ENCODE results near the gene ANKRD44.

The ANKRD44 gene

GRCh38 chr2:197185676-197186075 is 124.9 kb downstream of the ANKRD44 start:
- Histone ChIP-seq H3K9ac (ENCODE audit: low read depth, low read length) (no peak overlapping the region), H3K27ac (ENCODE audit: low read length) (no peak overlapping the region), H3K36me3 (ENCODE audit: insufficient read depth, low read length) (peaks cover 5% of the 10 kb centered on the region), H3K9me3 (ENCODE audit: insufficient read depth, low read length, severe bottlenecking) (no peaks in the 10 kb centered on the region), H3K4me2 (ENCODE audit: insufficient read depth, low read length) (no peak overlapping the region), H2AFZ (ENCODE audit: low read depth, low read length) (no peak overlapping the region), H3K79me2 (ENCODE audit: insufficient read depth, low read length) (peaks cover 3% of the 10 kb centered on the region), H3K4me1 (ENCODE audit: insufficient read depth, low read length) (no peaks in the 10 kb centered on the region), H3K27me3 (ENCODE audit: insufficient read depth, low read length, poor library complexity) (no peaks in the 10 kb centered on the region), H4K20me1 (ENCODE audit: insufficient read depth, low read length) (no peaks in the 10 kb centered on the region), H3K4me3 (ENCODE audit: low read depth in 1 of 2, low read length in 2 of 2) (no peak overlapping the region)
- no peak for TF ChIP-seq CTCF (IDR thresholded peaks at IDR 0.05; ENCODE audit: borderline replicate concordance, extremely low read depth, low read length, poor library complexity, severe bottlenecking)
- no peak for TF ChIP-seq EZH2 (IDR thresholded peaks at IDR 0.05; ENCODE audit: borderline replicate concordance, low read depth, low read length, severe bottlenecking)
- ATAC-seq (ENCODE audit: insufficient read depth, low read depth) = no peak
- no peak for DNase-seq

- no peak for TF ChIP-seq EZH2 (IDR thresholded peaks at IDR 0.05; ENCODE audit: borderline replicate concordance, low read depth, low read length, severe bottlenecking)
- no peak for TF ChIP-seq CTCF (IDR thresholded peaks at IDR 0.05; ENCODE audit: borderline replicate concordance, extremely low read depth, low read length, poor library complexity, severe bottlenecking)
- H4K20me1 ChIP-seq (ENCODE audit: insufficient read depth, low read length) = no peaks in the 10 kb centered on the region
- ATAC-seq (ENCODE audit: insufficient read depth, low read depth) = no peak
- H3K9ac ChIP-seq (ENCODE audit: low read depth, low read length) = no peak overlapping the region
- no peak overlapping the region for H3K4me2 ChIP-seq (ENCODE audit: insufficient read depth, low read length)
- no peaks in the 10 kb centered on the region for H3K4me1 ChIP-seq (ENCODE audit: insufficient read depth, low read length)
- H3K27ac ChIP-seq (ENCODE audit: low read length) = no peak overlapping the region
- H3K9me3 ChIP-seq (ENCODE audit: insufficient read depth, low read length, severe bottlenecking) = no peaks in the 10 kb centered on the region
- H3K79me2 ChIP-seq (ENCODE audit: insufficient read depth, low read length) = peaks cover 2% of the 10 kb centered on the region
- H3K4me3 ChIP-seq (ENCODE audit: low read depth in 1 of 2, low read length in 2 of 2) = no peak overlapping the region
- DNase-seq = no peak
- H3K36me3 ChIP-seq (ENCODE audit: insufficient read depth, low read length) = peaks cover 5% of the 10 kb centered on the region
- no peak overlapping the region for H2AFZ ChIP-seq (ENCODE audit: low read depth, low read length)
- no peaks in the 10 kb centered on the region for H3K27me3 ChIP-seq (ENCODE audit: insufficient read depth, low read length, poor library complexity)
These were observed 125.5 kb downstream of the ANKRD44 start for GRCh38 chr2:197184959-197185586.

- no peaks in the 10 kb centered on the region for H4K20me1 ChIP-seq (ENCODE audit: insufficient read depth, low read length)
- no peak overlapping the region for H3K4me3 ChIP-seq (ENCODE audit: low read depth in 1 of 2, low read length in 2 of 2)
- no peak for ATAC-seq (ENCODE audit: insufficient read depth, low read depth)
- H3K4me1 ChIP-seq (ENCODE audit: insufficient read depth, low read length) = no peaks in the 10 kb centered on the region
- H3K9me3 ChIP-seq (ENCODE audit: insufficient read depth, low read length, severe bottlenecking) = no peaks in the 10 kb centered on the region
- DNase-seq = no peak
- peaks cover 5% of the 10 kb centered on the region for H3K36me3 ChIP-seq (ENCODE audit: insufficient read depth, low read length)
- peaks cover 2% of the 10 kb centered on the region for H3K79me2 ChIP-seq (ENCODE audit: insufficient read depth, low read length)
- no peak overlapping the region for H3K9ac ChIP-seq (ENCODE audit: low read depth, low read length)
- no peak overlapping the region for H3K27ac ChIP-seq (ENCODE audit: low read length)
- H3K27me3 ChIP-seq (ENCODE audit: insufficient read depth, low read length, poor library complexity) = no peaks in the 10 kb centered on the region
- no peak overlapping the region for H3K4me2 ChIP-seq (ENCODE audit: insufficient read depth, low read length)
- TF ChIP-seq CTCF (IDR thresholded peaks at IDR 0.05; ENCODE audit: borderline replicate concordance, extremely low read depth, low read length, poor library complexity, severe bottlenecking) = no peak
- TF ChIP-seq EZH2 (IDR thresholded peaks at IDR 0.05; ENCODE audit: borderline replicate concordance, low read depth, low read length, severe bottlenecking) = no peak
- H2AFZ ChIP-seq (ENCODE audit: low read depth, low read length) = no peak overlapping the region
These were observed 127.2 kb downstream of the ANKRD44 start for GRCh38 chr2:197183355-197183754.
